Esophagus (tissue), 2 donors: ENCODE data around the gene GALNT18. TPM values are rescaled to one million over a fixed set of nuclear protein-coding genes. Genes with fewer than 3 reads are reported as not detected.

Source experiments
- H3K27ac ChIP-seq, 2 donors: one replicate each; pipeline ENCODE4 v1.5.1; 2013; ENCODE audit warnings: low read depth in 2 of 2, mild to moderate bottlenecking in 2 of 2, inconsistent platforms in 1 of 2, low read length in 1 of 2, moderate library complexity in 1 of 2
- H3K27me3 ChIP-seq, 2 donors: one replicate each; pipeline ENCODE4 v1.6.1; 2013; ENCODE audit warnings: low read length in 2 of 2, control low read depth in 1 of 2, mild to moderate bottlenecking in 1 of 2; ENCODE audit not compliant: insufficient read depth in 2 of 2, control insufficient read depth in 1 of 2
- H3K36me3 ChIP-seq, 2 donors: one replicate each; pipeline ENCODE4 v1.6.1; 2013; ENCODE audit warnings: low read length in 1 of 2; ENCODE audit not compliant: control insufficient read depth in 2 of 2, insufficient read depth in 2 of 2
- H3K4me1 ChIP-seq, 2 donors: one replicate each; pipeline ENCODE4 v1.6.1; 2013; ENCODE audit warnings: low read length in 1 of 2; ENCODE audit not compliant: control insufficient read depth in 2 of 2, insufficient read depth in 2 of 2
- H3K4me3 ChIP-seq, 2 donors: one replicate each; pipeline ENCODE4 v1.5.1; 2013; ENCODE audit warnings: low read length in 2 of 2, mild to moderate bottlenecking in 2 of 2, low read depth in 1 of 2, moderate library complexity in 1 of 2
- H3K9me3 ChIP-seq, 2 donors: one replicate each; pipeline ENCODE4 v1.6.1; 2013; ENCODE audit warnings: mild to moderate bottlenecking in 2 of 2, low read depth in 1 of 2, low read length in 1 of 2, moderate library complexity in 1 of 2; ENCODE audit not compliant: control insufficient read depth in 2 of 2, insufficient read depth in 1 of 2
- WGBS, 2 donors: extraction: QIAGEN DNeasy Blood & Tissue Kit; methylation state at CpG; one replicate each; pipeline ENCODE4 v1.1.7; 2013; 5-methylcytosine and 5-hydroxymethylcytosine counted together
- polyA plus RNA-seq, 2 donors: library from polyadenylated mRNA; stranded (reverse); fragments of 200-250 nt; gene quantifications; one replicate each; pipeline ENCODE4 v1.2.3, GENCODE V29; 2013
- donor health status: healthy with polysubstance abuse.
- donor health status: Bipolar disorder and iron deficiency.

The GALNT18 gene
- polyA plus RNA-seq, 2 donors: 2.2 to 5.8 TPM

- H3K27ac ChIP-seq: no peak overlapping the region
- H3K4me1 ChIP-seq: peaks cover 3 to 10% of the 10 kb centered on the region in 2 donors
- H3K9me3 ChIP-seq: no peaks in the 10 kb centered on the region
- no peaks in the 10 kb centered on the region for H3K36me3 ChIP-seq
- no peaks in the 10 kb centered on the region for H3K27me3 ChIP-seq
- 84 to 95% methylated on average over 7 of the region's 7 CpGs for WGBS, 2 donors
- H3K4me3 ChIP-seq: no peak overlapping the region
Observed at GRCh38 chr11:11424688-11425087, 197.1 kb downstream of the GALNT18 start.

DNA sequence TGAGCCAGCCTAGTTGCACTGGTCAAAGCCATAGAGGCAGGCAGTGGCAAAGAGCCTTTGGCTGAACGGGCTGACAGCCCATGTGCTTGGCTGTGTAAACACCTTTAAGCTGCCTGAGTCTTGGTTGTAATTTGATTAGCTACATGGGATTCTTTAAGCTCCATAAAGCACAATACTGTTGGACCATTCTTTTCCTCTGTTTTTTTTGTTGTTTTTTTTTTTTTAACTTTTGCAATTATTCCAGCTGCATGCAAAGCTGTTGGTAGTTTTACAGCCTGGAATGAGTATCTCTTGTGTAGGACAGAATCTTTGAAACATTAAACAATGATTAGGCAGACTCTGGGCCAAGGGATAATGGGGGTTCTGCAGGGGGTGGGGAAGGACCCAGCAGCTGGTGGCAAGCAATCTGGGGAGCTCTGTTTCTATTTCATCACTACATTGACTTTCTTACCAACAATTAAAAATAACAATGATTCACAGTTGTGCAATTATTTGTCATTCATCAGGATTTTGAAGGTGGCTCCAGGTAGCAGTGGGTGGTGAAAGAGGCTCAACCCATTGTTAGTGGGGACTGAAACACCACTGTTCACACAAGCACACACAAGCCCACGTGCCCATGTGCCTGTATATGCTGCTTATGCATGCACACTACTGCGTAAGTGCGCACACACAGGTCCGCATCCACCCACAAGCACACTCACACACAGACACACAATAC, 199.2 kb downstream of the GALNT18 start:
- H3K27me3 ChIP-seq: no peaks in the 10 kb centered on the region
- WGBS, 2 donors: 64 to 67% methylated on average over 5 of the region's 5 CpGs
- H3K9me3 ChIP-seq: no peaks in the 10 kb centered on the region
- H3K4me1 ChIP-seq: peaks cover 3 to 5% of the 10 kb centered on the region in 2 donors
- H3K4me3 ChIP-seq: no peak overlapping the region
- no peaks in the 10 kb centered on the region for H3K36me3 ChIP-seq
- H3K27ac ChIP-seq: no peak overlapping the region

- peaks cover 3 to 5% of the 10 kb centered on the region in 2 donors for H3K4me1 ChIP-seq
- H3K36me3 ChIP-seq: no peaks in the 10 kb centered on the region
- no peaks in the 10 kb centered on the region for H3K27me3 ChIP-seq
- no peak overlapping the region for H3K4me3 ChIP-seq
- no peak overlapping the region for H3K27ac ChIP-seq
- WGBS, 2 donors: 46 to 71% methylated on average over 2 of the region's 2 CpGs
- H3K9me3 ChIP-seq: no peaks in the 10 kb centered on the region
Observed at GRCh38 chr11:11421509-11421908, 200.3 kb downstream of the GALNT18 start.

- no peaks in the 10 kb centered on the region for H3K36me3 ChIP-seq
- H3K9me3 ChIP-seq: no peaks in the 10 kb centered on the region
- 76 to 78% methylated on average over 5 of the region's 5 CpGs for WGBS, 2 donors
- H3K4me3 ChIP-seq: no peak overlapping the region
- H3K4me1 ChIP-seq: peaks cover 3% of the 10 kb centered on the region in 2 donors
- H3K27me3 ChIP-seq: no peaks in the 10 kb centered on the region
- no peak overlapping the region for H3K27ac ChIP-seq
Observed at GRCh38 chr11:11420899-11421285, 200.9 kb downstream of the GALNT18 start.

GRCh38 chr11:11420191-11420898, 201.5 kb downstream of the GALNT18 start:
- Histone ChIP-seq H3K9me3 (no peaks in the 10 kb centered on the region), H3K4me1 (peaks cover 3% of the 10 kb centered on the region in 2 donors), H3K27ac (no peak overlapping the region), H3K36me3 (no peaks in the 10 kb centered on the region), H3K4me3 (no peak overlapping the region), H3K27me3 (no peaks in the 10 kb centered on the region)
- 89 to 90% methylated on average over 4 of the region's 4 CpGs for WGBS, 2 donors

- 78 to 79% methylated on average over 3 of the region's 3 CpGs for WGBS, 2 donors
- no peak overlapping the region for H3K27ac ChIP-seq
- H3K27me3 ChIP-seq: no peaks in the 10 kb centered on the region
- peaks cover 3% of the 10 kb centered on the region in 2 donors for H3K4me1 ChIP-seq
- no peaks in the 10 kb centered on the region for H3K36me3 ChIP-seq
- no peak overlapping the region for H3K4me3 ChIP-seq
- no peaks in the 10 kb centered on the region for H3K9me3 ChIP-seq
Observed at GRCh38 chr11:11419747-11420146, 202.1 kb downstream of the GALNT18 start.

DNA sequence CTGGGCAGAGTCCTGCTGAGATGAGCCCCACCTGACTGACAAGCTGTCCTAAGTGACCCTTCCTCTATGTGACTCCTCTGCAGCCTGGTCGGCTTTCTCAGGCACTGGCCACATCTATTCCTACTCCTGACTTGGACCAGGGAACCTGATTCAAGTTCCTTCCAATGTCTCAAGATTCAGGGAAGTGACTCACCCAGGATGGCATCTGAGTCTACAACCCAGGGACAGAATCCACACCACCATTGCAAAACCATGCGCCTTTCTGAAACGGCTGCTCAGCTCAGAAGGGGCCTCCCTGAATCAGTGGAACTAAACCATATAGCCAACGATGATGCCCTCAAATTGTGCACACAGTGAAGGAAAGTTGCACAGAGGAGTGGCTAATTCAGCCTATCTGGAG, 204.9 kb downstream of the GALNT18 start:
- Histone ChIP-seq H3K36me3 (no peaks in the 10 kb centered on the region), H3K9me3 (no peaks in the 10 kb centered on the region), H3K27ac (no peak overlapping the region), H3K27me3 (no peaks in the 10 kb centered on the region), H3K4me1 (peaks cover 0 to 4% of the 10 kb centered on the region in 2 donors), H3K4me3 (no peak overlapping the region)
- 69 to 74% methylated on average over 4 of the region's 4 CpGs for WGBS, 2 donors

DNA sequence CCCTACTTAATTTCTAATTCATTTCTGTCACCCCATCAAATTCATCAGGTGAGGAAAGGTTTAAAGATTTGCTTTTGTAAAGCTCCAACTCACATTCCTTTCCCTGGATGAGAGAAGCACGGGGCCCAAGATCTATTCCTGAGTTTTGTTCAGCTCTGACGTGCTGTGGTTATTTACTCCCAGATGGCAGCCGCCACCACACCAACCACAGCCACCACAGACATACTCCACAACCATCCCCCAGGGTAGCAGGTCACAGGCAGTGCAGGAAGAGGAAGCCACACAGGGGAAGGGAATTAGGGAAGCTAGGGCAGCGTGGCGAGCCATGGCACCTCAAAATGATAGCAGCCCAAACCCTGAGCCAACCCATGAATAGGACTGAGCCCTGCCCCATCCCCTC, 205.3 kb downstream of the GALNT18 start:
- Histone ChIP-seq H3K27ac (no peak overlapping the region), H3K36me3 (no peaks in the 10 kb centered on the region), H3K4me1 (peaks cover 0 to 9% of the 10 kb centered on the region in 2 donors), H3K9me3 (no peaks in the 10 kb centered on the region), H3K4me3 (no peak overlapping the region), H3K27me3 (no peaks in the 10 kb centered on the region)
- 64 to 71% methylated on average over 5 of the region's 5 CpGs for WGBS, 2 donors

- peaks cover 2 to 11% of the 10 kb centered on the region in 2 donors for H3K4me1 ChIP-seq
- no peak overlapping the region for H3K27ac ChIP-seq
- H3K9me3 ChIP-seq: no peaks in the 10 kb centered on the region
- WGBS, 2 donors: 58 to 62% methylated on average over 4 of the region's 4 CpGs
- no peaks in the 10 kb centered on the region for H3K36me3 ChIP-seq
- H3K4me3 ChIP-seq: no peak overlapping the region
- H3K27me3 ChIP-seq: no peaks in the 10 kb centered on the region
Observed at GRCh38 chr11:11415901-11416300, 205.9 kb downstream of the GALNT18 start.

- Histone ChIP-seq H3K27ac (no peak overlapping the region), H3K4me1 (peaks cover 2 to 12% of the 10 kb centered on the region in 2 donors), H3K9me3 (no peaks in the 10 kb centered on the region), H3K36me3 (no peaks in the 10 kb centered on the region), H3K27me3 (no peaks in the 10 kb centered on the region), H3K4me3 (no peak overlapping the region)
- WGBS, 2 donors: 92% methylated on average over 7 of the region's 7 CpGs
Observed at GRCh38 chr11:11414996-11415395, 206.8 kb downstream of the GALNT18 start.
